Measurements from ENCODE around the gene INTS7.

The INTS7 gene

DNA sequence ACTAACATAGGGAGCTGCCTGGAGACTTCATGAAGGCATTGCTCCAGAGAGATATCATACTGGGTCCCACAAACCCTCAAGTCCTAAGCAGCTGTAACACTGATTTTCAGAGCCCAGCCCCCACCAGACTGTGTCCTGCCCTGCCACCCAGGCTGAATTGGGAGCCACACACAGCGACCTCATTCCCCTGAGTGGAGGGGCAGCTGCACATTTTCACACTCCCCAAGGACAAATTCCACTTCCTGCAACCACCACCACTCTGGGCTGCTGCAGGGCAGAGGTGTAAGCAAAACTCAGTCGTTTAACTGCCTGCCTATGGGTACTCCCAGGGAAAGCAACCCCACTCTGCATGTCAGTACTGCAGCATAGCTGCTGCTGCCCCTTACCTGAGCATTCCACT is 20.0 kb upstream of the INTS7 start:
- H3K4me3 ChIP-seq (ENCODE audit: control insufficient read depth, low read depth, low read length): no peak overlapping the region
- no peak for TF ChIP-seq CTCF (conservative IDR thresholded peaks at IDR 0.05; ENCODE audit: control insufficient read depth, insufficient read depth, low read depth, low read length)
- DNase-seq (ENCODE audit: low read depth): no peak

GRCh38 chr1:212053993-212054392 is 18.6 kb upstream of the INTS7 start:
- H3K4me3 ChIP-seq (ENCODE audit: control insufficient read depth, low read depth, low read length): no peak overlapping the region
- no peak for TF ChIP-seq CTCF (conservative IDR thresholded peaks at IDR 0.05; ENCODE audit: control insufficient read depth, insufficient read depth, low read depth, low read length)
- DNase-seq (ENCODE audit: low read depth): no peak

GRCh38 chr1:212045981-212046380 is 10.6 kb upstream of the INTS7 start:
- DNase-seq (ENCODE audit: low read depth): no peak
- no peak for TF ChIP-seq CTCF (conservative IDR thresholded peaks at IDR 0.05; ENCODE audit: control insufficient read depth, insufficient read depth, low read depth, low read length)
- no peak overlapping the region for H3K4me3 ChIP-seq (ENCODE audit: control insufficient read depth, low read depth, low read length)

GRCh38 chr1:212044851-212045250 is 9.5 kb upstream of the INTS7 start:
- H3K4me3 ChIP-seq (ENCODE audit: control insufficient read depth, low read depth, low read length): no peak overlapping the region
- TF ChIP-seq CTCF (conservative IDR thresholded peaks at IDR 0.05; ENCODE audit: control insufficient read depth, insufficient read depth, low read depth, low read length): no peak
- DNase-seq (ENCODE audit: low read depth): no peak

- H3K4me3 ChIP-seq (ENCODE audit: control insufficient read depth, low read depth, low read length): no peak overlapping the region
- TF ChIP-seq CTCF (conservative IDR thresholded peaks at IDR 0.05; ENCODE audit: control insufficient read depth, insufficient read depth, low read depth, low read length): no peak
- no peak for DNase-seq (ENCODE audit: low read depth)
Measured at GRCh38 chr1:212042436-212042835, 7.1 kb upstream of the INTS7 start.

- H3K4me3 ChIP-seq (ENCODE audit: control insufficient read depth, low read depth, low read length): no peak overlapping the region
- no peak for DNase-seq (ENCODE audit: low read depth)
- no peak for TF ChIP-seq CTCF (conservative IDR thresholded peaks at IDR 0.05; ENCODE audit: control insufficient read depth, insufficient read depth, low read depth, low read length)
Measured at GRCh38 chr1:212040629-212041412, 5.5 kb upstream of the INTS7 start.

Measured in fibroblast of mammary gland (primary cell).